H1 (cell line): ENCODE data around the gene CASR. TPM values are rescaled to one million over a fixed set of nuclear protein-coding genes. Genes with fewer than 3 reads are reported as not detected.
A peak's percentile ranks its signal among the peaks of the same experiment; 100 is the strongest.

Source experiments
- CTCF ChIA-PET: fragments of 300-600 bp; sonication (Branson Sonifier 250); formaldehyde crosslinking; loops from one replicate; lab custom pipeline; 2021; ENCODE audit not compliant: partially characterized antibody; lab: Charles Lee
- POLR2A ChIA-PET: fragments of 300-600 bp; sonication (Branson Sonifier 250); formaldehyde crosslinking; loops from one replicate; lab custom pipeline; 2021; ENCODE audit warnings: inconsistent platforms; ENCODE audit not compliant: partially characterized antibody; lab: Charles Lee
- DNase-seq, 2 experiments: peaks; one replicate each; pipeline versions ENCODE4 v3.0.0 to v3.0.0-alpha.2; 2010 to 2022; ENCODE audit warnings: low spot score in 2 of 2, low read depth in 1 of 2, mixed read lengths in 1 of 2
- FAIRE-seq: peaks from 2 replicates; lab custom pipeline; 2011; peaks lifted over from hg19 to GRCh38; lab: Jason Lieb, UNC
- H2AFZ ChIP-seq: 2 replicates; pipeline ENCODE4 v1.8.1; 2012; ENCODE audit warnings: low read length, inconsistent platforms
- H2AK5ac ChIP-seq: 2 replicates; pipeline ENCODE4 v1.6.1; 2013; ENCODE audit warnings: low read depth, low read length
- H2BK120ac ChIP-seq: replicated peaks from 2 replicates; pipeline ENCODE3; 2013; ENCODE audit warnings: low read depth, low read length, inconsistent platforms
- H2BK12ac ChIP-seq: 2 replicates; pipeline ENCODE4 v1.6.1; 2013; ENCODE audit warnings: low read depth, low read length
- H2BK15ac ChIP-seq: 2 replicates; pipeline ENCODE4 v1.6.1; 2013; ENCODE audit warnings: low read length
- H2BK20ac ChIP-seq: 2 replicates; pipeline ENCODE4 v1.6.1; 2013; ENCODE audit warnings: low read length
- H2BK5ac ChIP-seq: 2 replicates; pipeline ENCODE4 v1.6.1; 2013; ENCODE audit warnings: low read depth, low read length
- H3K14ac ChIP-seq: 2 replicates; pipeline ENCODE4 v1.6.1; 2013; ENCODE audit warnings: inconsistent platforms; ENCODE audit not compliant: insufficient read length
- H3K18ac ChIP-seq: 2 replicates; pipeline ENCODE4 v1.6.1; 2013; ENCODE audit warnings: low read length; ENCODE audit errors: extremely low read depth
- H3K23ac ChIP-seq: 2 replicates; pipeline ENCODE4 v1.6.1; 2013; ENCODE audit warnings: inconsistent platforms; ENCODE audit not compliant: insufficient read length
- H3K23me2 ChIP-seq: 2 replicates; pipeline ENCODE4 v1.6.1; 2013; ENCODE audit warnings: low read depth, low read length
- H3K27ac ChIP-seq: 2 replicates; pipeline ENCODE4 v1.6.1; 2011; ENCODE audit warnings: low read depth, low read length, inconsistent platforms
- H3K27me3 ChIP-seq, 4 experiments: replicated peaks in 1 of 4; 1 replicate in 1 of 4; 2 replicates in 3 of 4; pipeline versions ENCODE4 v1.6.1 to v1.8.1; 2011 to 2013; ENCODE audit warnings: low read length in 3 of 4, mild to moderate bottlenecking in 3 of 4, inconsistent platforms in 2 of 4, mixed read lengths in 2 of 4, moderate library complexity in 1 of 4; ENCODE audit not compliant: control insufficient read depth in 3 of 4, insufficient read depth in 3 of 4; ENCODE audit errors: extremely low read depth in 1 of 4
- H3K36me3 ChIP-seq, 4 experiments: 2 replicates each; pipeline versions ENCODE4 v1.6.1 to v1.8.1; 2011 to 2013; ENCODE audit warnings: mild to moderate bottlenecking in 4 of 4, low read length in 3 of 4, moderate library complexity in 2 of 4, control low read depth in 1 of 4, inconsistent platforms in 1 of 4; ENCODE audit not compliant: insufficient read depth in 4 of 4, control insufficient read depth in 2 of 4
- H3K4ac ChIP-seq: replicated peaks from 2 replicates; pipeline ENCODE3; 2013; ENCODE audit warnings: low read length, low read depth, mixed read lengths, inconsistent platforms; ENCODE audit not compliant: insufficient read length
- H3K4me1 ChIP-seq, 4 experiments: replicated peaks in 1 of 4; 1 replicate in 1 of 4; 2 replicates in 3 of 4; pipeline versions ENCODE4 v1.6.1 to v1.8.1; 2011 to 2013; ENCODE audit warnings: low read length in 3 of 4, inconsistent platforms in 2 of 4, mixed read lengths in 1 of 4; ENCODE audit not compliant: insufficient read depth in 4 of 4, control insufficient read depth in 3 of 4
- H3K4me2 ChIP-seq, 2 experiments: 2 replicates each; pipeline versions ENCODE4 v1.6.1 to v1.8.1; 2011 to 2013; ENCODE audit warnings: low read depth in 2 of 2, low read length in 2 of 2, control low read depth in 1 of 2, inconsistent platforms in 1 of 2, mild to moderate bottlenecking in 1 of 2; ENCODE audit not compliant: insufficient read depth in 1 of 2
- H3K4me3 ChIP-seq, 4 experiments: fragments of 200-600, 300-600 bp in 1 of 4; sonication (generic), shearing (Covaris generic), sonication (Bioruptor Twin) in 1 of 4; 2 replicates each; pipeline versions ENCODE4 v1.5.1 to v1.8.1; 2011 to 2016; ENCODE audit warnings: low read length in 4 of 4, low read depth in 3 of 4, control low read depth in 2 of 4, inconsistent platforms in 2 of 4, mild to moderate bottlenecking in 2 of 4, mixed read lengths in 1 of 4, moderate library complexity in 1 of 4; ENCODE audit not compliant: insufficient read depth in 2 of 4; ENCODE audit errors: extremely low read depth in 1 of 4
- H3K56ac ChIP-seq: replicated peaks from 2 replicates; pipeline ENCODE3; 2013; ENCODE audit warnings: low read depth, mild to moderate bottlenecking, mixed read lengths, low read length, inconsistent platforms; ENCODE audit not compliant: insufficient read length
- H3K79me1 ChIP-seq: 2 replicates; pipeline ENCODE4 v1.6.1; 2013; ENCODE audit warnings: low read depth, low read length, control low read depth
- H3K79me2 ChIP-seq, 2 experiments: 2 replicates each; pipeline versions ENCODE4 v1.6.1 to v1.8.1; 2012 to 2013; ENCODE audit warnings: low read length in 2 of 2, mild to moderate bottlenecking in 2 of 2, inconsistent platforms in 1 of 2; ENCODE audit not compliant: insufficient read depth in 2 of 2, control insufficient read depth in 1 of 2
- H3K9ac ChIP-seq, 4 experiments: replicated peaks in 1 of 4; 1 replicate in 1 of 4; 2 replicates in 3 of 4; pipeline versions ENCODE4 v1.6.1 to v1.8.1; 2011 to 2013; ENCODE audit warnings: low read depth in 3 of 4, low read length in 3 of 4, control low read depth in 2 of 4, mild to moderate bottlenecking in 2 of 4, moderate library complexity in 2 of 4, inconsistent platforms in 1 of 4; ENCODE audit errors: extremely low read depth in 1 of 4
- H3K9me3 ChIP-seq, 2 experiments: 2 replicates each; pipeline versions ENCODE4 v1.6.1 to v1.8.1; 2012 to 2013; ENCODE audit warnings: mild to moderate bottlenecking in 2 of 2, moderate library complexity in 2 of 2, control low read depth in 1 of 2, inconsistent platforms in 1 of 2, low read depth in 1 of 2, low read length in 1 of 2, mixed read lengths in 1 of 2; ENCODE audit not compliant: insufficient read depth in 2 of 2
- H4K20me1 ChIP-seq, 2 experiments: replicated peaks in 1 of 2; 2 replicates each; pipeline versions ENCODE3 to v1.8.1; 2011 to 2013; ENCODE audit warnings: inconsistent platforms in 2 of 2, low read length in 2 of 2, mild to moderate bottlenecking in 1 of 2; ENCODE audit not compliant: insufficient read depth in 2 of 2, control insufficient read depth in 1 of 2
- H4K5ac ChIP-seq: 2 replicates; pipeline ENCODE4 v1.6.1; 2013; ENCODE audit warnings: low read length, low read depth, mixed read lengths, inconsistent platforms; ENCODE audit not compliant: insufficient read length
- H4K8ac ChIP-seq: 2 replicates; pipeline ENCODE4 v1.8.0; 2013; ENCODE audit warnings: mild to moderate bottlenecking, moderate library complexity, low read length, inconsistent platforms; ENCODE audit not compliant: insufficient read depth; ENCODE audit errors: extremely low read depth
- H4K91ac ChIP-seq: replicated peaks from 2 replicates; pipeline ENCODE3; 2013; ENCODE audit warnings: low read length, mixed read lengths, inconsistent platforms; ENCODE audit not compliant: insufficient read length
- CBX5 ChIP-seq: fragments of 300-800, 300-1000 bp; sonication (generic); IDR thresholded peaks from 2 replicates; pipeline ENCODE4 v1.7.1; 2016; ENCODE audit warnings: antibody characterized with exemption, low read length, low read depth
- CHD1 ChIP-seq: IDR thresholded peaks from 2 replicates; pipeline ENCODE4 v1.6.1; 2012; ENCODE audit warnings: low read depth, low read length, improper control_type of control experiment
- FOSL1 ChIP-seq: IDR thresholded peaks from 2 replicates; pipeline ENCODE4 v1.6.1; 2011; ENCODE audit warnings: mild to moderate bottlenecking, low read depth, low read length, moderate library complexity; ENCODE audit not compliant: insufficient read depth
- KDM4A ChIP-seq: IDR thresholded peaks from one replicate; pipeline ENCODE4 v1.7.1; 2012; ENCODE audit warnings: low read depth, mild to moderate bottlenecking, moderate library complexity, low read length, inconsistent platforms; ENCODE audit not compliant: severe bottlenecking
- MAFK ChIP-seq: IDR thresholded peaks from 2 replicates; pipeline ENCODE4 v1.6.1; 2012; ENCODE audit warnings: low read depth, mild to moderate bottlenecking, improper control_type of control experiment, low read length
- RBBP5 ChIP-seq: IDR thresholded peaks from 2 replicates; pipeline ENCODE4 v1.7.1; 2012; ENCODE audit warnings: low read depth, mild to moderate bottlenecking, inconsistent platforms, low read length, moderate library complexity, borderline replicate concordance
- RNF2 ChIP-seq: fragments of 200-900, 300-1000 bp; sonication (generic); IDR thresholded peaks from 2 replicates; pipeline ENCODE4 v1.7.1; 2016; ENCODE audit warnings: borderline replicate concordance, low read depth, mild to moderate bottlenecking, antibody characterized with exemption, low read length; ENCODE audit not compliant: poor library complexity, severe bottlenecking; ENCODE audit errors: missing control alignments
- SIRT6 ChIP-seq: IDR thresholded peaks from one replicate; pipeline ENCODE4 v1.7.1; 2012; ENCODE audit warnings: low read length, inconsistent platforms
- SP1 ChIP-seq: IDR thresholded peaks from 2 replicates; pipeline ENCODE4 v1.6.1; 2011; ENCODE audit warnings: low read depth, low read length
- WGBS, 2 experiments: shearing (Covaris generic) in 1 of 2; methylation state at CpG; one replicate each; pipeline versions ENCODE4 v1.1.6 to v1.1.7; 2013 to 2015; ENCODE audit warnings: low lambda C conversion rate in 2 of 2, mixed read lengths in 2 of 2, inconsistent platforms in 1 of 2, low coverage in 1 of 2, missing lambda C conversion rate in 1 of 2; ENCODE audit not compliant: insufficient replicate concordance in 2 of 2, insufficient coverage in 1 of 2, insufficient read length in 1 of 2; ENCODE audit errors: extremely low coverage in 1 of 2, missing lambda C conversion rate in 1 of 2; 5-methylcytosine and 5-hydroxymethylcytosine counted together
- polyA plus RNA-seq, 7 experiments: library from polyadenylated mRNA; depleted of rRNA in 3 of 7; stranded (reverse) in 5 of 7; unstranded in 2 of 7; fragments of >200 nt in 5 of 7; fragments of 200-250 nt in 2 of 7; gene quantifications; 1 replicate in 5 of 7; 2 replicates in 1 of 7; 4 replicates in 1 of 7; pipeline versions ENCODE4 v1.2.1 to v1.2.3, GENCODE V29; 2011 to 2013; ENCODE audit warnings: missing spikeins in 2 of 7, mixed read lengths in 2 of 7
- total RNA-seq: library from RNA; stranded (reverse); fragmentation: NEBNext Ultra II Directional; extraction: Animal tissue kit (Norgen Biotek cat#: 25700); gene quantifications from 2 replicates; pipeline ENCODE4 v1.2.1, GENCODE V29; 2021

CASR gene
- total and polyA plus RNA-seq, 2 of the 8 experiments (the other 6 are each of a cell fraction or from before 2014, with no cell fraction given) = 0.36 to 0.58 TPM

DNA sequence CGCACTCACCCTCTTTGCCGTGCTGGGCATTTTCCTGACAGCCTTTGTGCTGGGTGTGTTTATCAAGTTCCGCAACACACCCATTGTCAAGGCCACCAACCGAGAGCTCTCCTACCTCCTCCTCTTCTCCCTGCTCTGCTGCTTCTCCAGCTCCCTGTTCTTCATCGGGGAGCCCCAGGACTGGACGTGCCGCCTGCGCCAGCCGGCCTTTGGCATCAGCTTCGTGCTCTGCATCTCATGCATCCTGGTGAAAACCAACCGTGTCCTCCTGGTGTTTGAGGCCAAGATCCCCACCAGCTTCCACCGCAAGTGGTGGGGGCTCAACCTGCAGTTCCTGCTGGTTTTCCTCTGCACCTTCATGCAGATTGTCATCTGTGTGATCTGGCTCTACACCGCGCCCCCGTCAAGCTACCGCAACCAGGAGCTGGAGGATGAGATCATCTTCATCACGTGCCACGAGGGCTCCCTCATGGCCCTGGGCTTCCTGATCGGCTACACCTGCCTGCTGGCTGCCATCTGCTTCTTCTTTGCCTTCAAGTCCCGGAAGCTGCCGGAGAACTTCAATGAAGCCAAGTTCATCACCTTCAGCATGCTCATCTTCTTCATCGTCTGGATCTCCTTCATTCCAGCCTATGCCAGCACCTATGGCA lies 100.5 kb downstream of the CASR start:
- no peak overlapping the region for H3K4me2 ChIP-seq
- H3K79me1 ChIP-seq = no peaks in the 10 kb centered on the region
- no peak overlapping the region for H2BK15ac ChIP-seq
- H3K23me2 ChIP-seq = no peaks in the 10 kb centered on the region
- no peak overlapping the region for H3K14ac ChIP-seq
- H3K4me1 ChIP-seq = no peaks in the 10 kb centered on the region
- no peak overlapping the region for H3K56ac ChIP-seq
- peak overlapping the region; percentile 57; the same call in 1 of the 2 replicates for H4K8ac ChIP-seq
- no peak overlapping the region for H2BK12ac ChIP-seq
- H3K4me3 ChIP-seq = no peak overlapping the region
- no peak overlapping the region for H2AFZ ChIP-seq
- TF ChIP-seq FOSL1 (no peak), SP1 (no peak), SIRT6 (no peak), RBBP5 (no peak), CHD1 (no peak), KDM4A (no peak), RNF2 (no peak), CBX5 (no peak), MAFK (no peak)
- ChIA-PET CTCF (interaction anchor here (3.8 kb wide), 1 partner anchor 16 kb away, joined by 13 read pairs; no protein-coding TSS in a partner anchor), POLR2A (no interaction called here)
- H3K9ac ChIP-seq = no peak overlapping the region
- H2AK5ac ChIP-seq = no peak overlapping the region
- H2BK5ac ChIP-seq = no peak overlapping the region
- H4K5ac ChIP-seq = no peak overlapping the region
- H3K18ac ChIP-seq = no peak overlapping the region
- no peak overlapping the region for H3K4ac ChIP-seq
- H2BK20ac ChIP-seq = no peak overlapping the region
- H3K27me3 ChIP-seq = no peaks in the 10 kb centered on the region
- no peak for DNase-seq
- no peaks in the 10 kb centered on the region for H3K79me2 ChIP-seq
- H3K23ac ChIP-seq = no peak overlapping the region
- H4K91ac ChIP-seq = no peak overlapping the region
- no peaks in the 10 kb centered on the region for H3K36me3 ChIP-seq
- H3K27ac ChIP-seq = no peak overlapping the region
- no peak overlapping the region for H2BK120ac ChIP-seq
- H3K9me3 ChIP-seq = no peaks in the 10 kb centered on the region
- FAIRE-seq = no peak
- no peaks in the 10 kb centered on the region for H4K20me1 ChIP-seq
- 93% methylated on average over 21 of the region's 22 CpGs; no CpG with 5 or more reads in 1 of the 2 experiments for WGBS, 2 experiments
